Hindlimb muscle (tissue), 1 donor: Measurements from ENCODE around the gene APOBEC3C. TPM values are rescaled to one million over a fixed set of nuclear protein-coding genes. Genes with fewer than 3 reads are reported as not detected.
"Not testable (repeated sequence)": the region's sequence is repeated elsewhere in the genome, so short reads cannot be mapped to it uniquely, and the experiment has no call there.

Experiments used
- DNase-seq: peaks from one replicate; pipeline ENCODE4 v3.0.0-alpha.2; 2013
- polyA plus RNA-seq: library from polyadenylated mRNA; unstranded; fragments of 120-200 nt; gene quantifications from one replicate; pipeline ENCODE4 v1.2.1, GENCODE V29; 2013; ENCODE audit not compliant: insufficient read length

The APOBEC3C gene
- polyA plus RNA-seq: 6.8 TPM

DNA sequence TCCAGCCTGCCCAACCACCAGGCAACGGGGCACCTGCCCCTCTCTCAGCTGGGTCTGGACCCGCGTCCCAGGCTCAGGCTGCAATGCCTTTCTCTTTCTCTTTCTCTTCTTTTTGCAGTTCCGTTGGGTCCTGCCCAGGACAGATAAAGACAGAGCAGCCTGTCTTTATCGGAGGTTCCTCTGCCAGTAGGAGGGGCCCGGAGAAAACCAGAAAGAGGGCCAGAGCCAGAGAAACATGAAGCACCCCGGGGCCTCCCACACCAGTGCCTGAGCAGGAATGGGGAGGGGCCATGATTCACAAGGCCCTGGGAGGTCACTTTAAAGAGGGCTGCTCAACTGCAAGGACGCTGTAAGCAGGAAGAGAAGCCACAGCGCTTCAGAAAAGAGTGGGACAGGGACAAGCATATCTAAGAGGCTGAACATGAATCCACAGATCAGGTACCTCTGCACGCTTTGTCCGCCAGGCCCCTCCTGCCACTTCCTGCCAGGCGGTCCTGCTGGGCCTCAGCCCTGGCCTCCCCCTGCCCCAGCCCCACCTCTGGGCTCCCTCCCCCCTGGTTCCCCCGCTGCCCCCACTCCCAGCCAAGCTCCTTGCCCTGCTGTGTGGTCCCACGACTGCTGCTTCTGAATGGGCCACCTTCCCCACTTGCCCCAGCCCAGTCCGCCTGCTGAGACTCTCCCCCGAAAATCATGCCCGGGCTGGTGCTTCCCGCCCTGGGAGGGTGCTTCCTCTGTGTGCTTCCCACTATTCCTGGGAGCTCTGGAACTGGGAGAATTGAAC lies at the start of gene APOBEC3C:
Gene APOBEC3C, plus strand, starts transcription at position 316 of the 781 bp plus-strand sequence. Its CDS starts 106 bp downstream, at position 422.
- DNase-seq: peak; percentile 59

DNA sequence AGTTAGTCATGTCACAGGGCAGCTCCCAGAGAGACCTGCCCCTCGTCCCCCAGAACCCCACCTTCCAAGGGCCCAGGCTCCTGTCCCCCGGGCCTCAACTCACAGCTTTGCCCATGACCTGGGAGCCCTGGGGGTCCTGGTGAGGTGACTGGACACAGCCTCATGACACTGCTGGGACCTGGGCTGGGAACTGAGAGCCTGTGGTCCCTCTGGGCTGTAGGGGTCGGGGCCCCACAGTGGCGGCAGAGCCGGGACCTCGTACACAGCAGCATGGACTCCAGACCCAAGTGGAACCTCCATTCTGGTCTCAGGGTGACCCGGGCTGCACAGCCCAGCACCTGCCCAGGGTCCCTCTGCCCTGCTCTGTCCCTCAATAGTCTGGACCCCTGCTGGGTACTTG lies 49.8 kb upstream of the APOBEC3C start:
- DNase-seq: no peak

DNA sequence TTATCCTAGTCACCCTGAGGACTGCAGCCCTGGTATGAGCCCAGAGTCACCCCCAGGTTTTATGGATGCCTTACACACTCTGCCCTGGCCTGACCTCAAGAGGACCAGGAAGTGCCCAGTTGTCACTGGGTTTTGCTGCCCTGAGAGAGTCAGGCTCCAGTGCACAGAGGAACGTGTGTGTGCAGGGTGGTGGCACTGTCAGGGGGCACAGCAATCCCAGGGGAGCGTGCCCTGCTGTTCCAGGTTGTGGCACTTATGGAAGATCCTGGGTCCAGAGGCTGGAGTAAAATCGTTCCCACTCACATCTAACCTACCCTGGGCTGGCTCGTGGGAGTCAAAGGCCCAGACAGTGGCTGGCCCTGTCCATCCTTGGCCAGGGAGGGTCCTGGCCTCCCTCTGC lies 49.1 kb upstream of the APOBEC3C start:
- DNase-seq: no peak

DNA sequence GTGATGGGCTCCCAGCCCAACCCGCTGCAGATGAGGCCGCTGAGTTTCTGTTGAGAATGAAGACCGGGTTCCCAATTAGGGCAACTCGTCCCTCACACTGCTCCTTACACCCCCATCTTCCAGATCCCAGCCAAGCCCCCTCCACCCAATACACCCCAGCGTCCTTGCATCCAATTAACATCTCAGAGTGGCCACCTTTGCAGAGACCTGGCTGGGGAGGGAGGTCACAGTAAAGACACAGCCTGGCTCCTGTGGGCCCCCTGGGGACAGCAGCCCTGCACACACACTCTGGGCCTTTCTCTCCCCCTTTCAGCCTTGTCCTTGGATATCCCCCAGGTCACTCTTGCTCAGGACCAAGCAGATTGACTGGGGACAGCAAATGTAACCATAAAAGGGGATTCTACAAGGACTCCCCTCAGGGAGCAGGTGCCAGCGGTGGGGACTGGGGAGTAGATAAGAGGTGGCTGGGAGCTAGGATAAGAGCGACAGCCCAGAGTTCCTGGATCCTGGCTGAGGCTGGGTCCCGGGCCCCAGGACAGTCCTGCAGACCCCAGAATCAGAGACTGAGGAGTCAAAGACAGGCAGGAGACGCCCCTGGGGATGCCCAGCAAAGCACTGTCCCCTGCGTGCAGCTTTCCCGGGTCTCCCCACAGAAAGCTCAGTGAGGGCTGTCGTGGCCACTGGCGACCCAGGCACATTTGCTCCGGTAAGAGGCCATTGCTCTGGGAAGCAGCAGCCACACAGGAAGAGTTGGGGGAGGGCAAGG lies 48.3 kb upstream of the APOBEC3C start:
- no peak for DNase-seq

DNA sequence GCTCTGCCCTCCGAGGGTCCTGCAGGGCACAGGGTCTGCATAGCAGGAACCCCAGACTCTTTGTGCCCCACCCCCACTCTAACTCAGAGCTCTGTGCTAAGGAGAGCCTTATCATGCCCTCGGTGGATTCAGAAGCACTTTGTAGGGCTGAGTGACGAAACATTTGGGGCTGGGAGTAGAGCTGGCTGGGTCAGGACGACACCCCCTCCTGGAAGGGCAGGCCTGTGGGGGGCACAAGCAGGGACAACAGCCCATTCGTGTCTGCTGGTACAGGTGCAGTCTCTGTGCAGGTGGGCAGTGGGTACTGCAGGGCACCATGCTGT lies 47.7 kb upstream of the APOBEC3C start:
- no peak for DNase-seq

DNA sequence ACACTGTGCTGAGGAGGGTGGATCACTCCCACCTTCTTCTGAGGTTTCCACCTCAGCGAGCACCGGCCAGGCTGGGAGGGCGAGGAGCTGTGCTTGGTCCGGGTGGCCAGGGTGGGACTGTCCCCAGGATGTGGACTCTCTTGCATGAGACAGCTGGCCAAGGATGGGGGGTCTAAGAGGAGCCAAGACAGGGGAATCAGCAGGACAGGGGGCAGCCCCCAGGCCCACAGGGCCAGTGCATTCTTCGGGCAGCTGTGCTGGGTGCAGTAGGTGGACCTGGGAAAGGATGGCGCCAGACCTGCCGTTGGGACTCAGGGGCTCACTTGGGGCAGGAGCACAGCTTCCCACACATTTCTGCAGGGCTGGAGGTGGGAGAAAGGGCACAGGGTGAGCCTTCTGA lies 47.1 kb upstream of the APOBEC3C start:
- no peak for DNase-seq

DNA sequence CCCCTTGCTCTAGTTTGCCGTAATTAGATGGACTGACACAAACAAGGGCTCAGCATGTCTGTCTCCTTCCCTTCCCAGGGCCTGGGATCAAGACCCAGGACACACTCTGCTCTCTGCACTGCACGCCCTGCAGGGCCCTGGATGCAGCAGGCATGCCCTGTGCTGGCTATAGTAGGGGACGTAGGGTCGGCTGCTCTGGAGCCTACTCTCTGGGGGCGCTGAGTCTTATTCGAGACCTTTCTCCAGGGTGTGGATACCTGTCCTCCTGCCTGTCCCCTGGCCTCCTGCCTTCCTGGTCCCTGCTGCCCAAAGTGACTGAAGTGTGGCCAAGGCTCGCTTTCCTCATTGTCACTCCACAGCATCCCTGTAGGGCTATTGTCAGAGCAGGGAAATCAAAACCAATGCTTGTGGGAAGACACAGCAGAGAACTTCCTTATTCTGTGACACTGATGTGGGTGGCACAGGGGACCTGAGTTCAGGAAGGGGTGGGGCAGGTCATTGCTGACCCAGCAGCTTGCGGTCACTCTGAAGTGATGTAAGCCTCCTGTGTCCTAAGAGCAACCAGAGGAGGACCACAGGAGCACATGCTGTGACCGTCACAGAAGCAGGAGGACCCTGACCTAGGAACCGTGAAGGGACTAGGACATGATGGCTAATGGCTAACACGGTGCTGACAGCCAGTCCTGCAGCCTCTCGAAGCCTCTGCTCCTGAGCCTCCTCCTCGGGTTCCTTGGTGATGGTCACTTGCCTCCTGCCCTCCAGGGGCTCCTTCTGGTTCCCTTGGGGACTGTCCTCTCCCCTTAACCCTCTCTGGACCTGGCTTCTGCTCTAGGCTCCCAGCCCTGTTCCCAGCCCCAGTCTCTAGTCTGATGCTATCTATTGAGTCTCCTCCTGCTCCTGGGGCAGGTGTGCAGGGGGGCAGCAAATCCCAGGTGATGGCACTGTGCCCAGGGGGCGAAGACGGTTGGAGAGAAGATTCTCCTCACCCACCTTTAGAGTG lies 46.3 kb upstream of the APOBEC3C start:
- DNase-seq: no peak

DNA sequence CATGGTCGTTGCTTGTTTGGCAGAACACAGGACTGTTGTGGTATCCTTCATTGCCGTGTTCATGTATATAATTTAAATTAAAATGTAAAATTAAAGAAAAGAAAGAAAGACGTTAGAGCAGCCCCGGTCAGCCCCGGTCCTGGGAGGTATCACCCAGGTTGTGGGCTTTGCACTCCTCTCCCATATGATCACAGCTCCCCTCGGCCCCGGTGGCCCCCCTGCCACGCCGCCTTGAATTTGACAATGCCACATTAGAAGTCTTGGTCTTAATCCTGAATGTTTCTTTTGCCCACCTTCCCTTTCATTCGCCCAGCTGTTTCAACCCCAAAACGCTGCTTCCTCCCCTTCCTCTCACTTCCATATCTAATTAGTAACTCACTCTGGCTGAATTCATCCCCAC lies 45.3 kb upstream of the APOBEC3C start:
- no peak for DNase-seq

DNA sequence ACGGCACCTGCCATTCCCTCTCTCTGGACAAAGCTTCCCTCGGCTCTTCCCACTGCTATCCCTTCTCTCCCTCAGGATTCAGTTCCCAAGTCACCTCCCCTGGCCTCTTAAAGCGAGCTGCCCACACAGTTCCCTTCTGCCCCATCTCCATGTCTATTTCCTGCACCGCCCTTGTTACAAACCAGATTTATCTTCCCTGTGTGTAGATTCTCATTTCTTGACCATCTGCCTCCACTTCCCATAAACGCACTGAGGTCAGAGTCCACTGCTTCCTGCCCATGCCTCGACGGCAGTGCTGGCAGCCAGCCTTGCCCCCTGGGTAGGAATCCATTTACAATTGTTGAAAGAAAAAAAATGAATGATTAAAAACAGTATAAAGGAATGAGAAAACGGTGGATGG lies 43.5 kb upstream of the APOBEC3C start:
- DNase-seq: no peak

DNA sequence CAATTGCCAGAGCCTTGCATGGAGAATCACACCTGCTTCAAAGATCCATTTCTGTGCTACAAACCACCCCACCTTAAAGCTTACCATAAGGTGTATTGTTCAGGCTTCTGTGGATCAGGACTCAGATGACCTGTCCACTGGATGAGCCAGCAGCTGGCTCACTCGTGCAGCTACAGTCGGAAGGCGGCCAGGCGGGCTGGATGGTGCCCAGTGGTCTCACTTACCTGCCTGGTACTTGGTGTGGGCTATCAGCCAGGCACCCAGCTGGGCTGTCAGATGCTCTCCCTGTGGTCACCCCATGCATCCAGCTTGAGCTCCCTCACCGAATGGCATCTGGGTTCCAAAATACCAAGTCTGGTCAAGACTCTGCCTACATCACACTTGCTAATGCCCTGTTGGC lies 42.9 kb upstream of the APOBEC3C start:
- no peak for DNase-seq

DNA sequence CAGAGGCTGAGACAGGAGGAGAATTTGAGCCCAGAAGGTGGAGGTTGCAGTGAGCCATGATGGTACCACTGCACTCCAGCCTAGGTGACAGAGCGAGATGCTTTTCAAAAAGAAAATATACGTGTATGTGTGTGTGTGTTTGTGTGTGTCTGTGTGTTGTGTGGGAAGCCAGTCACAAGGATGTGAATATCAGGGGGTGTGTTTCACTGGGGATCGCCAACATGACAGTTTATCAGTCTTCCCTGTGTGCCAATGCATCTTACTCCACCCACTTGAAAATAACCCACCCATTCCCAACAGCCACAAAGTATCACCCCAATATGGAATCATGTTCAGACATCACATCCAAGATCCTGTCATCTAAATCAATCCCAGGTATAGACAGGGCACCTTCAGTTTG lies 42.3 kb upstream of the APOBEC3C start:
- DNase-seq: no peak

DNA sequence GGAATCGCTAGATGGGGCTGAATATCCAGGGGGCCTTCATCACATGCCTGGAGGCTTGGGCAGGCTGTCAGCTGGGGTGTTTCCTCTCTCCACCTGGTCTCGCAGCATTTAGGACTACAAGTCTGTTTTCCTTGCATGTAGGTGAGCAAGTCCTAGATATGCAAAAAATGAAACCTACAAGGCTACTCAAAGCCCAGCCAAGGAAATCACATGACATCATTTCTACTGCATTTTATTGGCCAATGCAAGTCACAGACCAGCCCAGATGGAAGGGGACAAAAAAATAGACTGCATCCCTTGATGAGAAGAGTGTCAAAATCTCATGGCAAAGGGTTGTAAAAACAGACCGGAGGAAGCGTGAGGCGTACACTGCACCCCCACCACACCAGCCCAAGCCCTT lies 41.5 kb upstream of the APOBEC3C start:
- DNase-seq: no peak

DNA sequence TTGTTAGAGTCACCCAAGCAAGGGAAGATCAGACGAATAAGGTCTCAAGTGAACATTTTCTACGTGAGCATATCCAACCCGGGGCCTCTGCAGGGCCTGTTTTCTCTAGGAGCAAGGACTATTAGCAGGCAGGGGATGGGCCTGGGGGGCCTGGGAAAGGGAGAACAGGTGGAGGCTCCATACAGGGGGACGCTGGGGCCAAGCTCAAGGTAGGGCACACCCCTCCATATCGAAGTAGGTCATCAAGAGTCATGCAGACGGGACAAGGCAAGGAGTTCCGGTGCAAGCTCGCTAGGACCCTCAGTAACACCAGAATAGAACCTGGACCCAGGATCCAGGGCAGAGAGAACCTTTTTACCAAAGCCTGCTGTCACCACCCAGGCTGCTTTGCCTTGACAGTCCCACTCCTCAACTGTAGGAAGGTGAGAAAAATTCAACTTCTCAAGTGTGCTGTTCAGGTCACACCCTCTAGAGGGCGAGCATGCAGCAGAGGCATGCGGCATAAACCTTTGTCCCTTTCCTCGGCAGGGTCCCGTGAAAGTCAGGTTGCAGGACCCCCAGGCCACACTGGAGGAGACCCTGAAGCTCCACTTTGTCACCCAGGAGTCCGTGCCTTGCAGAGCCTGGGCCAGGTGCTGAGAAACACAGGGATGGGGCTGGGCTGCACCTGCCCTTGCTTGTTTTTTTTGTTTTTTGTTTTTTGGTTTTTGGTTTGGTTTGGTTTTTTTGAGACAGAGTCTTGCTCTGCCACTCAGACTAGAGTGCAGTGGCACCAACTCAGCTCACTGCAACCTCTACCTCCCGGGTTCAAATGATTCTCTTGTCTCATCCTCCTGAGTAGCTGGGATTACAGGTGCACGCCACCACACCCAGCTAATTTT lies 40.5 kb upstream of the APOBEC3C start:
- no peak for DNase-seq

DNA sequence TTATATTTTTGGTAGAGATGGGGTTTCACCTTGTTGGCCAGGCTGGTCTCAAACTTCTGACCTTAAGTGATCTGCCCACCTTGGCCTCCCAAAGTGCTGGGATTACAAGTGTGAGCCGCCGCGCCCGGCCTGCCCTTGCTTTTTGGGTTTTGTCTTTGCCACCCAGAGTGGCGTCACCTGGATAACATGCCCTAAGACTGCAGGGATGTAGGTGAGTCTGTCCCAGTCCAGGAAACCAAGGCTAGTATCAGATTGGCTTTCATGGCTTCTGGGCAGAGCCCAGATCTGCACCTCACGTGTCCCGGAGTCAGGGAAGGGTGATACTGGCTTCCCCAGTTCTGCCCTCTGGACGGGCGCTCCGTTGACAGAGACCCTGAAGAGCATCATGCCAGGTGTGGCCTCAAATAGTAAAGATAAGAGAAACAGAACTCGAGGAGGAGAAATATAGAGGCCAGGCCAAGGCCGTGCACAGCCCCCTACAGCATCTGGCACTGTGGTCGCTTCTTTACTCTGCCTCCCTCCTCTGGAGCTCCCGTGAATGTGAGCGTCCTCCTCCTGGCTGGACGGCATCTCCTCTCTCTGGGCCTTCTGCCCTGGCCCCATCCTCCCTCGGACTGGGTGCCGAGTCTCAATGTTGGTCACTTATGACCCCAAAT lies 39.8 kb upstream of the APOBEC3C start:
- no peak for DNase-seq

DNA sequence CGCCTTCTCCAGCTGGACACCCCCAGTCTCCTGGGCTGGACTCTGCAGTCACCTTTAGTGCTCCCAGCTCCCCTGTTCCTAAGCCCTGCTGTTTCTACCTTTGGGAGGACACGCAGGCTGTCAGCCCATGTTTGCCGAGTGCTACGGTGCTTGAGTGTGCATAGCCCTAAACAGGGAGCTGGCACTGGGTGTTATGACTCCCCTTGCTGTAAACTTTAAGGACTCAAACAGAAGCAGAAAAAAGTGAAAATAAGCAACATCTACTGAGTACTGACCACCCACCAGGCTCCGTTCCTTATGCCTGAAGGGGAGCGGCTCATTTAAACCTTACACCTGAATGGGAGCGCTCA lies 39.3 kb upstream of the APOBEC3C start:
- DNase-seq: no peak

DNA sequence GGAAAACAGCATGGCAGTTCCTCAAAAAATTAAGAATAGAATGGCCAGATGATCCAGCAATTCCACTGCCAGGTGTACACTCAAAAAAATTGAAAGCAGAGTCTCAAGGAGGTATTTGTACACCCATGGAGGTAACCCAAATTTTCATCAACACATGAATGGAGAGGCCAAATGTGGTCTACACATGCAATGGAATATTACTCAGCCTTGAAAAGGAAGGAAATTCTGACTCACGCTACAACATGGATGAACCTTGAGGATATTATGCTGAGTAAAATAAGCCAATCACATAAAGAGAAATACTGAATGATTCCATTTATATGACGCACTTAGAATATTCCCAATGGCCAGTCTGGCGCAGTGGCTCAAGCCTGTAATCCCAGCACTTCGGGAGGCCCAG lies 36.8 kb upstream of the APOBEC3C start:
- DNase-seq: not testable (repeated sequence)

DNA sequence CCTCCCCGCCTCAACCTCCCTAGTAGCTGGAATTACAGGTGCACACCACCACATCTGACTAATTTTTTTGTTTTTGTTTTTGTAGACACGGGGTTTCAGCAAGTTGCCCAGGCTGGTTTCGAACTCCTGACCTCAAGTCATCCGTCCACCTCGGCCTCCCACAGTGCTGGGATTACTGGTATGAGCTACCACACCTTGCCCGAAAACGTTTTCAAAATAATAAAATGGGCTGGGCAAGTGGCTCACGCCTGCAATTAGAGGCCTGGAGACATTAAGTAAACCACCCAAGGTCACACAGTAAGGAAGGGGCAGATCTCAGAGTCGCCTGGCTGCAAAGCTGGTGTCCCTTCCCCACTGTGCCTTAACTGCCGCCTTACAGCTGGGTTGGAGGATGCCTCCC lies 33.5 kb upstream of the APOBEC3C start:
- DNase-seq: not testable (repeated sequence)

DNA sequence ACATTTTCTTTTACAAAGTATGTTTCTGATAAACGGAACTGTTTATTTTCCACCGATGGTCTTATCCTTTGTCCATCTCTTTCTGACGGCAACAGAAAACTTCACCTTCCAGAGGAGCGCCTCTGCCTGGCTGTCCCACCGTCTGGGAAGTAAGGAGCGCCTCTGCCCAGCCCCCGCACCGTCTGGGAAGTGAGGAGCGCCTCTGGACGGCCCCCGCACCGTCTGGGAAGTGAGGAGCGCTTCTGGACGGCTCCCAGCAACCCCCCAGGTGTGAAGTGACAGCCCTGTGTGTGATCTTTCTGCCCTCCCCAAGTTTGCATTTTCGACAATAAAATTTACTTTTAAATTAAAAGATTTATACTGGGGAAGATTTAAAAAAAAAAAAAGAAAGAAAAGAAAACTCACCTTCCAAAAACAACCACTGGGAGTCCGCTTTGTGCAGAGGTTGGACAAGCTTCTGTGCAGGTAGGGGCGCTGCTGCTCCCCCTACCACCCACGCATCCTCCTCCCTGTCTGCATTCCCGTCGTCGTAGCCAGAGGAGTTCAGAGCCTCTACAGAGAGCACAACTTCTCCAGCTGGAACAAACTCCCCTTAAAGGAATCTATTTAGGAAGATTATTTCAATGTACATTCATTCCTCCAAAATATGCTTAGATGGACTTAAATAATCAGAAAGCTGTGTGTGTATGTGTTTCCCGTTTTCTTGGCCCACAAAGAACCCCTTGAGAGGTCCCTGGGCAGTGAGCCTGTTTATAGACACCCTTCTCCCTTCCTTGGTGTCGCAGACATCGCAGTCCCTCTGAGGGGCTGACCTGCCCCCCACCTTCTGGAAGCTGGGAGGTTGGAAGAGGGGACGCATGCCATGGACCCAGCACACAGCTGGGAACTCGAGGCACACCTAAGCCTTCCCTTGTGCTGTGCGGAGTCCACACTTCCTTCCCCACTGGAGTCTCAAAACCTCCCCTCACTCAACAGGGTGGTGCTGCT lies 32.8 kb upstream of the APOBEC3C start:
- peak; percentile 57 for DNase-seq

DNA sequence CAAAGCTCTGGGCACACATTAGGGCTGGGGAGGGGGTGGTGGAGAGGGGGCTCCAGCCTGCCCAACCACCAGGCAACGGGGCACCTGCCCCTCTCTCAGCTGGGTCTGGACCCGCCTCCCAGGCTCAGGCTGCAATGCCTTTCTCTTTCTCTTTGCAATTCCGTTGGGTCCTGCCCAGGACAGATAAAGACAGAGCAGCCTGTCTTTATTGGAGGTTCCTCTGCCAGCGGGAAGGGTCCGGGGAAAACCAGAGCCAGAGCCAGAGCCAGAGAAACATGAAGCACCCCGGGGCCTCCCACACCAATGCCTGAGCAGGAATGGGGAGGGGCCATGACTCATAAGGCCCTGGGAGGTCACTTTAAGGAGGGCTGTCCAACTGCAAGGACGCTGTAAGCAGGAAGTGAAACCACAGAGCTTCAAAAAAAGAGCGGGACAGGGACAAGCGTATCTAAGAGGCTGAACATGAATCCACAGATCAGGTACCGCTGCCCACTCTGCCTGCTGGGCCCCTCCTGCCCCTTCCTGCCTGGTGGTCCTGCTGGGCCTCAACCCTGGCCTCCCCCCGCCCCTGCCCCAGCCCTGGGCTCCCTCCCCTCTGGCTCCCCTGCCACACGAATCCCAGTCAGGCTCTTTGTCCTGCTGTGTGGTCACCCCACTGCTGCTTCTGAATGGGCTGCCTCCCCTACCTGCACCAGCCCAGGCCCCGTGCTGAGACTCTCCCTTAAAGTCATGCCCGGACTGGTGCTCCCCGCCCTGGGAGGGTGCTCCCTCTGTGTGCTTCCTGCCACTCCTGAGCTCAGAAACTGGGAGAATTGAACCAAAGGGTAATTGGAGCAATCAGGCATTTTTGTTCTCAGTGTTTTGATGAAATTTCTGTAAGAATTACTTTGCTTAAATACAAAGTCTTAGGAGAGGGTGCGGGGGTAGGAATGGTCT lies 31.8 kb upstream of the APOBEC3C start, which contains the start of gene APOBEC3B:
Gene APOBEC3B, plus strand, starts transcription at position 356 of the 936 bp plus-strand sequence. Its CDS starts 107 bp downstream, at position 463.
- DNase-seq: peak; percentile 89
